Ovary (tissue), 3 donors: ENCODE measurements around the gene FAM9A.
"Not testable (repeated sequence)": the region's sequence is repeated elsewhere in the genome, so short reads cannot be mapped to it uniquely, and the experiment has no call there.

Experiments used
- EP300 ChIP-seq: sonication (generic); formaldehyde crosslinking; IDR thresholded peaks from one replicate; pipeline ENCODE4 v1.6.1; 2017; ENCODE audit warnings: antibody characterized with exemption
- POLR2A ChIP-seq: fragments of 450-650 bp; IDR thresholded peaks from one replicate; pipeline ENCODE4 v1.6.1; 2017; ENCODE audit warnings: antibody characterized with exemption, mild to moderate bottlenecking, moderate library complexity
- TF ChIP-seq, protein P1 (sequence below), 3 donors: fragments of 450-650 bp in 2 of 3; fragments of 200-600 bp in 1 of 3; IDR thresholded peaks; one replicate each; pipeline versions ENCODE4 v1.5.1 to v1.8.0; 2016 to 2022; ENCODE audit warnings: antibody characterized with exemption in 3 of 3, mild to moderate bottlenecking in 1 of 3
- donor health status: DM: no; HTN: no; CAD: no.

DNA sequence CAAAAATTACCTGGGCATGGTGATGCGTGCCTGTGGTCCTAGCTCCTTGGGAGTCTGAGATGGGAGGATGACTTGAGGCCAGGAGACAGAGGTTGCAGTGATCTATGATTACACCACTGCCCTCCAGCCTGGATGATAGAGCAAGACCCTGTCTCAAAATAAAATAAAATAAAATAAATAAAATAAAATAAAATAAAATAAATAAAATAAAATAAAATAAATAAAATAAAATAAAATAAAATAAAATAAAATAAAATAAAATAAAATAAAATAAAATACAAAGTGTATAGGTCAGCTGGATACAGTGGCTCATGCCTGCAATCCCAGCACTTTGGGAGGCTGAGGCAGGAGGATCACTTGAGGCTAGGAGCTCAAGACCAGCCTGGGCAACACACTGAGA, 14.1 kb downstream of the FAM9A start:
- TF ChIP-seq, protein P1, sequence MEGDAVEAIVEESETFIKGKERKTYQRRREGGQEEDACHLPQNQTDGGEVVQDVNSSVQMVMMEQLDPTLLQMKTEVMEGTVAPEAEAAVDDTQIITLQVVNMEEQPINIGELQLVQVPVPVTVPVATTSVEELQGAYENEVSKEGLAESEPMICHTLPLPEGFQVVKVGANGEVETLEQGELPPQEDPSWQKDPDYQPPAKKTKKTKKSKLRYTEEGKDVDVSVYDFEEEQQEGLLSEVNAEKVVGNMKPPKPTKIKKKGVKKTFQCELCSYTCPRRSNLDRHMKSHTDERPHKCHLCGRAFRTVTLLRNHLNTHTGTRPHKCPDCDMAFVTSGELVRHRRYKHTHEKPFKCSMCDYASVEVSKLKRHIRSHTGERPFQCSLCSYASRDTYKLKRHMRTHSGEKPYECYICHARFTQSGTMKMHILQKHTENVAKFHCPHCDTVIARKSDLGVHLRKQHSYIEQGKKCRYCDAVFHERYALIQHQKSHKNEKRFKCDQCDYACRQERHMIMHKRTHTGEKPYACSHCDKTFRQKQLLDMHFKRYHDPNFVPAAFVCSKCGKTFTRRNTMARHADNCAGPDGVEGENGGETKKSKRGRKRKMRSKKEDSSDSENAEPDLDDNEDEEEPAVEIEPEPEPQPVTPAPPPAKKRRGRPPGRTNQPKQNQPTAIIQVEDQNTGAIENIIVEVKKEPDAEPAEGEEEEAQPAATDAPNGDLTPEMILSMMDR (IDR thresholded peaks at IDR 0.05) = not testable (repeated sequence)
- TF ChIP-seq POLR2A, EP300: not testable (repeated sequence)
